Measurements from ENCODE around the gene RAB3A.
"Not testable (repeated sequence)": the region's sequence is repeated elsewhere in the genome, so short reads cannot be mapped to it uniquely, and the experiment has no call there.

The RAB3A gene

DNA sequence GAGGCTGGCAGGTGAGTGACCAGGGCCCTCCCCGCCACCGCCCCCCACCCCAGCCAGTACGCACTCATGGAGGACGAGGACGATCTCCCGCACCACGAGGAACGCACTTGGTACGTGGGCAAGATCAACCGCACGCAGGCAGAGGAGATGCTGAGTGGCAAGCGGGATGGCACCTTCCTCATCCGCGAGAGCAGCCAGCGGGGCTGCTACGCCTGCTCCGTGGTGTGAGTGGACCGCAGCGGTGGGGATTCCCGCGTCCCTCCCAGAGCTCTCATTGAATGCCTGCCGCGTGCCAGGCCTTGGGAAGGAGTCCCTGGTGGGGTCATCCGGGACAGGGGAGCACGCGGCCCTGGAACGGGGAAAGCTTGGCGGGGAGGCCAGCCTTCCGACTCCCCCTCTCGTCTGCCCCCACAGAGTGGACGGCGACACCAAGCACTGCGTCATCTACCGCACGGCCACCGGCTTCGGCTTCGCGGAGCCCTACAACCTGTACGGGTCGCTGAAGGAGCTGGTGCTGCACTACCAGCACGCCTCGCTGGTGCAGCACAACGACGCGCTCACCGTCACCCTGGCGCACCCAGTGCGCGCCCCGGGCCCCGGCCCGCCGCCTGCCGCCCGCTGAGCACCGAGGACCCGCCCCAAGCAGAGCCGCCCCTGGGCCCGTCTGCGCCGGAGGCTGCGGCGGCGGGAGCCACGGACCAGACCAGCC lies 35.0 kb downstream of the RAB3A start:
- DNase-seq (ENCODE audit: low read depth in 2 of 2), result no peak

DNA sequence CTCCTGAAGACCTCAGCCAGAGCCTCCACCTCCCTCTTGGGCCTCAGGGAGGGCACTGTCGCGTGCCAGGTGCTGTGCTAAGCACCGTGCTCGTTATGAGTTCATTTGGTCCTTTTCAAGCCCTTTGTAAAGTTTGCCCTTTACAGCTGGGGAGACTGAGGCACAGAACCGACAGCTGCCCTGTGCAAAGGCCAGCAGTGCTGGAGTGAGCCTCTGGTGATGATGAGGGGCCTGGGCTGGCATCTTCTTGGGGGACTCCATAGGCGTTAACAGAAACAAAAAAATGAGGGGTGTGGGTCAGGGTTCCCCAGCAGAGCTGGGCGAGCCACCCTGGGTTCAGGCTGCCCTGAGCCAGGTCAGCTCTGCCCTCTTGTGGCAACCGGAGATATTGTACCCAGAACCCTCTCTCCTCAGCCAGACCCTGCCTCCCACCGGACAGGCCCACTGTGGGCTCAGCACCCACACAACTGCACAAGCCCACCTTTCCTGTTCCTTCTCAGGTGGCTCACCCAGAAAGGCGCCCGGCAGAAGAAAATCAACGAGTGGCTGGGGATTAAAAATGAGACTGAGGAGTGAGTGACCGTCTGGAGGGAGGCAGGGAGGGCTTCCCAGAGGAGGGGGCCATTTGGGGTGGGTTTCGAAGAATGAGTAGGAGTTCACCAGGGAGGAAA lies 35.7 kb downstream of the RAB3A start:
- DNase-seq (ENCODE audit: low read depth in 2 of 2), result no peak

DNA sequence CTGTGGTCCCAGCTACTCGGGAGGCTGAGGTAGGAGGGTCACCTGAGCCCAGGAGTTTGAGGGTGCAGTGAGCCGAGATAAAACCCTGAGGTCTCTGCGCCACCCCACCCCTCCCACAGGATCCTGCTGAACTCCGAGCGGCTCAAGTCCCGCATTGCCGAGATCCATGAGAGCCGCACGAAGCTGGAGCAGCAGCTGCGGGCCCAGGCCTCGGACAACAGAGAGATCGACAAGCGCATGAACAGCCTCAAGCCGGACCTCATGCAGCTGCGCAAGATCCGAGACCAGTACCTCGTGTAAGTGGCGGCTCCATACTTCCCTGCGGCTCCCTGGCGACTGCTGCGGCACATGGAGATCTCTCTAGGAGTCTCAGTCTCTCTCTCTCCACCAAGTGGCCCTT lies 36.8 kb downstream of the RAB3A start:
- no peak for DNase-seq (ENCODE audit: low read depth in 2 of 2)

- DNase-seq (ENCODE audit: low read depth in 2 of 2), result no peak
Observed at GRCh38 chr19:18165794-18166544, 37.9 kb downstream of the RAB3A start.

DNA sequence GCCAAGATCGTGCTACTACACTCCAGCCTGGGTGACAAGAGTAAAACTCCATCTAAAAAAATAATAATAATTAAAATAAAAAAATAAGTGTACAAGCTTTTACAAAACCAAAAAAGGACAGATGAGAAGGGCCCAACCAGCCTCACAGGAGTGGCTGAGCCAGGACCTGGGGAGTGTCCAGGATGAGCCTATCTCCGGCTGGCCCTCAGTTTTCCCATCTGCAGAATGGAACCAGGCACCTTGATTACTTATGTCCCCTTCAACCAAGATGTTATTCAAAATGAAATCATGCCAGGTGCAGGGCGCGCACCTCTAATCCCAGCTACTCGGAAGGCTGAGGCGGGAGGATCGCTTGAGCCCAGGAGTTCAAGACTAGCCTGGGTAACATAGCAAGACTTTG lies 39.8 kb downstream of the RAB3A start:
- DNase-seq (ENCODE audit: low read depth in 2 of 2), result no peak

GRCh38 chr19:18161636-18162002 lies 42.2 kb downstream of the RAB3A start:
- DNase-seq (ENCODE audit: low read depth in 2 of 2), result no peak

DNA sequence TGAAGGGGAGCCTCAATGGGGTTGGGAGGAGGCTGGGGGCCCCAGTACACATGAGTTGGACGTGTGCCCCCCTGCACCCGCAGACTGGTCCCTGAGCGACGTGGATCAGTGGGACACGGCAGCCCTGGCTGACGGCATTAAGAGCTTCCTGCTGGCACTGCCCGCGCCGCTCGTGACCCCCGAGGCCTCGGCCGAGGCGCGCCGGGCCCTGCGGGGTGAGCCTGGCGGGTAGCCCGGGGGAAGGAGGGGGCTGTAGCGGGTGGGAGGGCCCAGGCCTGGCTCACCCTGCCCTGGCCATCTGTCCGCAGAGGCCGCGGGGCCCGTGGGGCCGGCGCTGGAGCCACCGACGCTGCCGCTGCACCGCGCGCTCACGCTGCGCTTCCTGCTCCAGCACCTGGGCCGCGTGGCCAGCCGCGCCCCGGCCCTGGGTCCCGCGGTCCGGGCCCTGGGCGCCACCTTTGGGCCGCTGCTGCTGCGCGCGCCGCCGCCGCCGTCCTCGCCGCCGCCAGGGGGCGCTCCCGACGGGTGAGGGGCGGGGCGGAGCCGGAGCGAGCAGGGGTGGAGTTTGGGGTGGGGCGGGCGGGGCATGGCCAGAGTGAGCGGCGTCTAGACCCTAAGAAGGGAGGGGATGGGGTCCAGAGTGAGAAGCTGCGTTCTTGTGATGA lies 42.7 kb downstream of the RAB3A start:
- peak in 1 of 2 experiments; percentile 11 for DNase-seq (ENCODE audit: low read depth in 2 of 2)

GRCh38 chr19:18160493-18160970 lies 43.3 kb downstream of the RAB3A start:
- no peak for DNase-seq (ENCODE audit: low read depth in 2 of 2)

DNA sequence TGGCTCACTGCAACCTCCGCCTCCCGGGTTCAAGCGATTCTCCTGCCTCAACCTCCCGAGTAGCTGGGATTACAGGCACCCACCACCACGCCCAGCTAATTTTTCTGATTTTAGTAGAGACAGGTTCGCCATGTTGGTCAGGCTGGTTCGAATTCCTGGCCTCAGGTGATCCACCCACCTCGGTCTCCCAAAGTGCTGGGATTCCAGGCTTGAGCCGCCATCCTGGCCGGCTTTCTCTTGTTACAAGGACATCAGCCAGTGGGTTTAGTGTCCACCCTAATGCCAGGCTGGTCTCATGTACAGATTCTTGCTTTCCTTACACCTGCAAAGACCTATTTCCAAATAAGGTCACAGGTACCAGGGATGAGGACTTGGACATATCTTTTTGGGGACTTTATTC lies 44.0 kb downstream of the RAB3A start:
- DNase-seq (ENCODE audit: low read depth in 2 of 2), result no peak

- not testable (repeated sequence) for DNase-seq (ENCODE audit: low read depth in 2 of 2)
Observed at GRCh38 chr19:18159059-18159616, 44.7 kb downstream of the RAB3A start.

DNA sequence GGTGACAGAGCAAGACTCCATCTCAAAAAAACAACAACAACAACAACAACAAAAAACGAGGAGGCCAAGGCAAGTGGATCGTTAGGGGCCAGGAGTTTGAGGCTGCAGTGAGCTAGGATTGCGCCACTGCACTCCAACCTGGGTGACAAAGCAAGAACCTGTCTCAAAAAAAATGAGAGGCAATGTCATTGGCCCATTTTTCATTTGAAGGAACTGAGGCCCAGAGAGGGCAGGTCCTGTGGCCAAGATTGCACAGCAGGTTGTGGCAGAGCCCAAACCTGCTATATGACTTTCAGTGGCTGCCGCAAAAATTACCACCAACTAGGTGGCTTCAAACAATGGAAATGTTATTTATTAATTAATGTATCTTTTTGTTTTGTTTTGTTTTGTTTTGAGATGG lies 45.4 kb downstream of the RAB3A start:
- no peak for DNase-seq (ENCODE audit: low read depth in 2 of 2)

DNA sequence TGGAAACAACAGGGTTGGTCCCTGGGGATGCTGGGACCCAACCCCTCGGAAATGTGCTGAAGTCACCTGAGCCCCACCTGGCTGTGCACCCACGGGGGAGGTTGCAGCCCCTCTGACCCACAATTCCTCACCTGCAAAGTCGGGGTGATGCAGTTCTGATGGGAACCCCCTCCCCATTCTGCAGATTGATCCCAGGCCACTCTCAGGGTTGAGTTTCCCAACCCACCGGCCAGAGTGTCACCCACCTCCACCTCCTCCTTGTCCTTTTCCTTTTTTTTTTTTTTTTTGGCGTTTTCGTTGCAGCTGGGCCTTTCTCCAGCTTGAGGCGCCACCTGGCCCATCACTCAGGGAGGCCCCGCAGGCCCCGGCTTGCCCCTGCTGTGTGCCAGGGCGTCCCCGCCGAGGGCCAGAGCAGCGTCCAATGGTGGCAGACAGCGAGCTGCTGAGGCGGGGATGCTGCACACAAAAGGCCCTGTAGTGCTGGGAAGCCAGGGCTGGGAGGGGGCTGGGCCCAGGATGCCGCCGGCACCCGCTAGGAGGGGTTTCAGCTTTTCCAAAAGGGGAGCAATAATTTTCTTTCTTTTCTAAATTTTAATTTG lies 46.3 kb downstream of the RAB3A start:
- DNase-seq (ENCODE audit: low read depth in 2 of 2), result no peak

DNA sequence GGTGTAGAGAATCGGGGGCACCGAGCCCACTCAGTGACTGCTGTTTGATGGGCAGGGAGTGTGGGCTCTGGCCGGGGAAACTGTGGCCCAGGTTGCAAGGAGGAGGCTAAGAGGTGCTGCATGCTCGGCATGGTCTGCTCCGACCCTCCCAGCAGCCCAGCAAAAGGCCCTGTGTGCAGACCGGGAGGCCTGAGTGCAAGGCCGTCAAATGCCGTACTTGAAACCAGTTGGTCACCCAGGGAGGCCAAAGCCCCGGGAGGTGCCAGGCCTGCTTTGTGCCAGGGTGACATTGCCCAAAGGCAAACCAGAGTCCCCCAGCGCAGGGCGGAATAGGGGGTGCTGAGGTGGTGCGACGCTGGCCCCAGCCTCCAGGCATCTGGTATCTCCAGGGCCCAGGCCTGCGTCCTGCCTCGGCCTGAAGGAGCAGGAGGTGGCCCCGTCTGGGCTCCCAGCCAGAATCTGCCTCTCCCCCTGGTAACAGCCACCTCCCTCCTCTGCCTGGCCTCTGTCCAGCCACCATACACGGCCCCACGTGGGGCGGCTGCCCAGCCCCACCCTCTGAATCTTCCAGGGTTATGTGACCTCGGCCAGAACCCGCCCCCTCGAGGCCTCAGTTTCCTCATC lies 46.9 kb downstream of the RAB3A start:
- DNase-seq (ENCODE audit: low read depth in 2 of 2), result peak; percentile 21 to 27

GRCh38 chr19:18156268-18156667 lies 47.6 kb downstream of the RAB3A start:
- DNase-seq (ENCODE audit: low read depth in 2 of 2), result no peak

GRCh38 chr19:18155095-18156087 lies 48.5 kb downstream of the RAB3A start:
- DNase-seq (ENCODE audit: low read depth in 2 of 2), result no peak

GRCh38 chr19:18153556-18154134 lies 50.2 kb downstream of the RAB3A start:
- no peak for DNase-seq (ENCODE audit: low read depth in 2 of 2)

GRCh38 chr19:18152817-18153555 lies 50.9 kb downstream of the RAB3A start, which contains the start of gene PIK3R2:
TSS of gene PIK3R2 (plus strand) at chr19:18153163. CDS start at chr19:18155880, 2,717 bp downstream.
- DNase-seq (ENCODE audit: low read depth in 2 of 2), result peak; percentile 97 to 98

DNA sequence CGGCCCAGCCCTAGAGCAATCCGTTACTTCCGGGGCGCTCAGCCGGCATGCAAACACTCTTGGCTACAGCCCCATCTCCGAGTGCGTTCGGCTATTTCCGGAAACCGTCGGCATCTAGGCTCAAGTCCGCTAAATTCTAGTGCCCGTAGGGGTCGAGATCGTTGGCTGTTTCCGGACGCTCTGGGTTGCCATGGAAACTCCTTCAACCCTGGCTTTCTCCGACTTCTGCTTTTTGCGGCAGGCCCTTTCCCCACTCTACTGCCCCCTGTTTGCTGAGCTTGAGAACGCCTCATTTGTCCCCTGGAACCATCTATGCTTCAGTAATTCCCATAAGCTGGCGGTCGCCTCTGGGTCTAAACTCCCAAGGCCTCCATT lies 51.4 kb downstream of the RAB3A start:
- peak; percentile 94 to 95 for DNase-seq (ENCODE audit: low read depth in 2 of 2)
